HG03064 (cell line): ENCODE results near the gene FOXC1.

Source experiments
- ATAC-seq: cut with Tn5 transposase; IDR thresholded peaks from one replicate; pipeline ENCODE4 v1.9.1; 2021; ENCODE audit warnings: low read depth; ENCODE audit not compliant: unreplicated experiment

Gene FOXC1

GRCh38 chr6:1636971-1637871 lies 27.5 kb downstream of the FOXC1 start:
- ATAC-seq, result no peak

GRCh38 chr6:1639430-1639829 lies 29.7 kb downstream of the FOXC1 start:
- ATAC-seq, result no peak

GRCh38 chr6:1640476-1640875 lies 30.8 kb downstream of the FOXC1 start:
- no peak for ATAC-seq

DNA sequence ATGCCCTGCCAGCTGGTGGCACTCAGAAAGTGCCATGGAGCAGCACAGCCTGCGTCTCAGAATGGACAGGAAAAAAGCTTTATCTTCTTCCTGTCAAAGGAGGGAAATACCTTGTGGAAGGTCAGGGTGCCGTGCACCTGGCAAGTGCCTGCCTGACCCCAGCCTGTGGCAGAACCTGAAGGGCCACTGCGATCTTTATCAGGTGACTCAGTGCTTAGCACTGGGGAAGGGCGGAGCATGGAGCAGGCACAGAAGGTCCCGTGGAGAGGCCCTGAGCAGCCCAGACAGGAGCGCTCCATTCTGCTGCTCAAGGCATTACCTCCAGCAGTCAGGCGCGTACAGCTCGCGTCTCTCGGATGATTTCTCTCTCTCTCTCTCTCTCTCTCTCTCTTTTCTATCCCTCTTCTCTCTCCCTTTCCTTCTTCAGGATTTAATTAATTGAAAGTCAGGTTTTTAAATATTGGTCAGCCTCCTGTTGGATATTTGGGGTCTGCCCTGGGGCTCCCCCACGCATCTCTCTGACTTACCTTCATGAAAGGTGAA lies 31.7 kb downstream of the FOXC1 start:
- ATAC-seq, result no peak

GRCh38 chr6:1643111-1643510 lies 33.4 kb downstream of the FOXC1 start:
- ATAC-seq, result no peak

GRCh38 chr6:1643830-1644445 lies 34.2 kb downstream of the FOXC1 start:
- ATAC-seq, result no peak

DNA sequence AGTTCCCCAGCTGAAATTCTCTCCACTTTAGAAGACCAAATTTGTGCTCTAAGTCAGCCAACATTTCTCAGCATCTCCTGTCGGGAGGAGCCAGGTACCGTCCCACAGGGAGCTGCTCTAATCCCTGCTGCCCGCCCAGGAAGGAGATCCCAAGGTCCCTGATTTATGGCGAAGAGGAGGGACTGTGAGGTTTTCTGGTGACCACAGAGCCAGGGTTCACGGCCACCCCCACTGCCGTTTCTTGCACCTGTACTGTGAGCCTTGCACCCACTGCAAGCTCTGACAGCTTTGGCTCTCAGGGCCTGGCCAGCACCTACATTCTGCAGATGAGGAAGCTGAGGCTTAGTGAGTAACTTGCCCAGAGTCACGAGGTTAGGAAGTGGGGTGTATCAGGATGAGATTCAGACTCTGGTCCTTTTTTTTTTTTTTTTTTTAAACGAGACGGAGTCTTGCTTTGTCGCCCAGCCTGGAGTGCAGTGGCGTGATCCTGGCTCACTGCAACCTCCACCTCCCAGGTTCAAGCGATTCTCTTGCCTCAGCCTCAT lies 34.9 kb downstream of the FOXC1 start:
- ATAC-seq, result no peak

DNA sequence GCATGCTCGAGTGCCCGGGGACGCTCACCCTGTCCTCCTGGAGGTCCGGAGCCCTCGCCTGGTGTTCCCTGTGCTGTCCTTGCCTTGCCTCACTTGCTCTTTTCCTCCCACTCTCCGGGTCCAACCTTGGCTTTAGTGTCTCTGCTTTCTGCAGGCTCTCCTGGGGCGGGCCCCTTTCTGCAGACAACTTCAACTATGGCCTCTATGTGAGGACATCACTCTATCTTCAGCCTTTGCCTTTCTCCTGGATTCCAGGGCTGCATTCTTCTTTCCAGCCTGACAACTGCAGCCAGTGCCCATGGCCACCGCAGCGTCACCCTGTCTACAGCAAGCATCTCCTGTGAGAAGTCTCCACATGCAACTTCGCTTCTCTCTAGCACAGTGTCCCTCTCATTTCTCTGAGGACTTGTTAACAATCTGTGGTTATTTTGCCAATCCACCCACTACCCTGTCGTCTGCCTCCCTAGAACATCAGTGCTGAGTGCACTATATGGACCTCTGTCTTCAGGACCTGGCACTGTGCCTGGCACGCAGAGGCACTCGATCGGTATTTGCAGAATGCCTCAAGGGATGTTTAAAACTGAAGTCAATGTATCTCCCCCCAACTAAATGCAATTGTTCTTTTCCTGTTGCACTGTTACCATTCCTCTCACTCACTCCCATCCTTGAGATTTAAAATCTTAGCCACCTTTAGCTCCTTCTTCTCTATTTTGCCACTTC lies 35.9 kb downstream of the FOXC1 start:
- no peak for ATAC-seq

DNA sequence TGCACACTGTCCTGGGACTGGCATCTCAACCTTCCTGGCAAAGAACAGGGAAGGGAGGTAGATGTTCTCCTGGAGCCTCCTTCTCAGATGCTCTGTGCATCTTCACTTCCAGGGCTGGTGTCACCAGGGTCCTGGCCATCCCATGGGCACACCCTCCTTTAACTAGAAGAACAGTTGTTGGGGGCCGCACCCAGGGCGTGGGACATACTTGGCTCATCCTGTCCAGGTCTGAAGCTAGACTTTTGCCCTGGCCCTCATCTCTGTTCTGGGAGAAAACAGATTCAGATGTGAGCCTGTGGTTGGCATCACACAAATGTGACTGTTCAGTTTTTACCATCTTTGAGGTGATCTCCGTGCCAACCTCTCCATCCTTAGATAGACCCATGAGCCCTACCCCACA lies 41.6 kb downstream of the FOXC1 start:
- no peak for ATAC-seq

- no peak for ATAC-seq
Observed at GRCh38 chr6:1652842-1653241, 43.1 kb downstream of the FOXC1 start.

DNA sequence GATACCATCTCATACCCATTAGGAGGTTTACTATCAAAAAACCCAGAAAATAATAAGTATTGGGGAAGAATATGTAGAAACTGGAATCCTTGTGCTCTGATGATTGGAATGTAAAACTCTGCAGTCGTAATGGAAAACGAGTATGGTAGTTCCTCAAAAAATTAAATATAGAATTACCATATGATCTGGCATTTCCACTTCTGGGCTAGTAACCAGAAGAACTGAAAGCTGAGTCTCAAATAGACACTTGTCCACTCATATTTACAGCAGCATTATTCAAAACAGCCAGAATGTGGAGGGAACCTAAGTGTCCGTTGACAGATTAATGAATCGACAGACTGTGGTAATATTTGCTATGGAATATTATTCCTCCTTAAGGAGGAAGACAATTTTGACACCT lies 44.3 kb downstream of the FOXC1 start:
- ATAC-seq, result no peak

DNA sequence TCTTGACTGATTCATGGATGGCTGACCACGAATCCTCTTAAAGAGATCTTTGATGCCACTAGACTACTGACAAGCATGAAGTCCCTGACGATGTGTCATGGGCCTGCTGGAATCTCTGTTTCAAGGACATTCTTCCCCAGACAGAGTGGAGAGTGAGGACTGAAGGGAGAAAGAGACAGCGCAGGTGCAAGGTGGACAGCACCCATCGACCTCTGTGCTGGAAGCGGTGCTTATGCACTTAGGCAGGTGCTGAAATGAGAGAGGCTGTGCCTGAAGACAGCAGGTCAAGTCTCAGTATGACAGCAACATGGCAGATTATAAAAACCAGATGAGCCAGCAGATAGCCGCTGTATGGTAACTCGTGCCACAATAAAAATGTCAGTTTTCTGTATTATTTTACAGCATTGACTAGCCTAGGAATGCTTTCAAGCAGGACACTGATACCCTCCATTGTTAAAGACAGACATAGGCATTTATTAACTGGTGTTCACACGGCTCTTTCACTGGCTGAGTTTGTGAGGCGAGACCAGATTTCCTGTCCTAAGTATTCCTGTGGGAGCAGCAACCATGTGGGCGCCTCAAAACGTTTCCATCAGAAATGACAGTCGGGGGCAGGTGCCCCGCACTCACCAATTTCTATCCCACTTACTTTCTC lies 47.5 kb downstream of the FOXC1 start:
- no peak for ATAC-seq

DNA sequence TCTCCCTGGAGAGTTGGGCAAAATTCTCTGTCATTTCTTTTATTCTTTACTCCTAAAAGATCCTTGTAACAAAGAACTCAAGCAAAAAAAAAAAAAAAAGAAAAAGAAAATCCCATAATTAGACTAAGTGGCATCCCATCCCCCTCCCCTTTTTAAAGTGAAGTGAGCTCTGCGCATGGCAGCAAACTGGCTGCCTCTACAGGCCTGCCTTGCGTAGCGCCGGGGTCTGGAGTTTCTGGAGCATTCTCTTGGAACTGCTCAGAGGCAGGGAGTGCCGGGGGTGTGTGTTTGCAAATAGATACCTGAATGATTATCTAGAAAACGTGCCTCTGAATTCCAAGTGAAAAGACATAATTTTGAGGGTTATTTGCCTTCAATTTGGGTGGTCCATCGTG lies 48.1 kb downstream of the FOXC1 start:
- no peak for ATAC-seq

GRCh38 chr6:1658212-1659005 lies 48.7 kb downstream of the FOXC1 start:
- ATAC-seq, result no peak

- no peak for ATAC-seq
Observed at GRCh38 chr6:1659816-1660215, 50.1 kb downstream of the FOXC1 start.

- no peak for ATAC-seq
Observed at GRCh38 chr6:1662534-1662933, 52.8 kb downstream of the FOXC1 start.
